ENCODE results near the gene RAVER2.

GRCh38 chr1:64826991-64827390 is 82.1 kb downstream of the RAVER2 start:
- no peak for TF ChIP-seq POLR2AphosphoS5 (IDR thresholded peaks at IDR 0.05)
- no peak for TF ChIP-seq CTCF (IDR thresholded peaks at IDR 0.05)
